GM23338 (cell line): Measurements from ENCODE around the gene HELZ. TPM values are rescaled to one million over a fixed set of nuclear protein-coding genes. Genes with fewer than 3 reads are reported as not detected.

Source experiments
- ETS1 ChIP-seq: IDR thresholded peaks from 2 replicates; pipeline ENCODE4 v1.6.1; 2016; ENCODE audit warnings: antibody characterized with exemption
- NANOG ChIP-seq: IDR thresholded peaks from 2 replicates; pipeline ENCODE4 v1.6.1; 2016; ENCODE audit warnings: antibody characterized with exemption, borderline replicate concordance
- REST ChIP-seq: IDR thresholded peaks from one replicate; pipeline ENCODE4 v1.6.1; 2018; ENCODE audit warnings: antibody characterized with exemption; ENCODE audit not compliant: unreplicated experiment
- ZNF331 ChIP-seq: fragments of 250-450 bp; sonication (Bioruptor Pico); IDR thresholded peaks from 2 replicates; pipeline ENCODE4 v1.5.0; 2020; ENCODE audit warnings: low read depth, mild to moderate bottlenecking, moderate library complexity
- ZNF462 ChIP-seq: fragments of 250-450 bp; sonication (Bioruptor Pico); IDR thresholded peaks from 2 replicates; pipeline ENCODE4 v1.5.0; 2020; ENCODE audit warnings: mild to moderate bottlenecking, moderate library complexity
- polyA plus RNA-seq: library from polyadenylated mRNA; unstranded; fragments of >200 nt; fragmentation: Nextera tagmentation; extraction: Ambion mirVana; gene quantifications from 2 replicates; pipeline ENCODE4 v1.2.1, GENCODE V29; 2016
- total RNA-seq: library from RNA; depleted of rRNA; stranded (reverse); fragments of >200 nt; shearing (Covaris generic); gene quantifications from 2 replicates; pipeline ENCODE4 v1.2.3, GENCODE V29; 2014

HELZ gene
- total and polyA plus RNA-seq, 2 experiments from 2014 or later: 38.9 to 62.0 TPM

GRCh38 chr17:67217446-67217845, 27.6 kb downstream of the HELZ start (continued):
- TF ChIP-seq ZNF462: no peak
- no peak for TF ChIP-seq ZNF331 (CRISPR knock-in tag)
- no peak for TF ChIP-seq ETS1
- TF ChIP-seq REST: no peak
- no peak for TF ChIP-seq NANOG
